Fibroblast of lung (primary cell): Measurements from ENCODE around the gene SPNS3. TPM values are rescaled to one million over a fixed set of nuclear protein-coding genes. Genes with fewer than 3 reads are reported as not detected.

Source experiments
- DNase-seq, 2 donors: peaks; one replicate each; pipeline versions ENCODE4 v3.0.0 to v3.0.0-alpha.2; 2010; ENCODE audit warnings: low read depth in 2 of 2
- H2AFZ ChIP-seq: 2 replicates; pipeline ENCODE4 v1.5.1; 2012; ENCODE audit warnings: low read length, control low read depth, inconsistent platforms
- H3K27ac ChIP-seq: 2 replicates; pipeline ENCODE4 v1.5.1; 2011; ENCODE audit warnings: low read length, control low read depth; ENCODE audit not compliant: insufficient read depth
- H3K27me3 ChIP-seq: 2 replicates; pipeline ENCODE4 v1.5.1; 2011; ENCODE audit warnings: mild to moderate bottlenecking, low read length; ENCODE audit not compliant: control insufficient read depth, insufficient read depth
- H3K36me3 ChIP-seq: 2 replicates; pipeline ENCODE4 v1.5.1; 2011; ENCODE audit warnings: low read length; ENCODE audit not compliant: control insufficient read depth, insufficient read depth
- H3K4me1 ChIP-seq: 2 replicates; pipeline ENCODE4 v1.5.1; 2011; ENCODE audit warnings: low read length; ENCODE audit not compliant: control insufficient read depth, insufficient read depth; ENCODE audit errors: extremely low read depth
- H3K4me2 ChIP-seq: 2 replicates; pipeline ENCODE4 v1.5.1; 2011; ENCODE audit warnings: low read length, control low read depth; ENCODE audit not compliant: insufficient read depth; ENCODE audit errors: extremely low read depth
- H3K4me3 ChIP-seq, 4 experiments: fragments of 200-600 bp in 1 of 4; sonication (generic) in 1 of 4; replicated peaks in 1 of 4; 2 replicates each; pipeline ENCODE4 v1.5.1; 2011 to 2016; ENCODE audit warnings: low read length in 4 of 4, low read depth in 3 of 4, mild to moderate bottlenecking in 3 of 4, control low read depth in 2 of 4, inconsistent platforms in 1 of 4, mixed read lengths in 1 of 4; ENCODE audit not compliant: insufficient read depth in 1 of 4; ENCODE audit errors: control extremely low read depth in 1 of 4
- H3K79me2 ChIP-seq: 2 replicates; pipeline ENCODE4 v1.5.1; 2012; ENCODE audit warnings: mild to moderate bottlenecking, low read length, inconsistent platforms; ENCODE audit not compliant: control insufficient read depth, insufficient read depth
- H3K9ac ChIP-seq: 2 replicates; pipeline ENCODE4 v1.5.1; 2011; ENCODE audit warnings: mild to moderate bottlenecking, low read length, control low read depth; ENCODE audit not compliant: insufficient read depth
- H3K9me3 ChIP-seq: 2 replicates; pipeline ENCODE4 v1.5.1; 2012; ENCODE audit warnings: low read depth, low read length; ENCODE audit not compliant: control insufficient read depth, insufficient read depth
- H4K20me1 ChIP-seq: 2 replicates; pipeline ENCODE4 v1.5.1; 2011; ENCODE audit warnings: low read length; ENCODE audit not compliant: control insufficient read depth, insufficient read depth; ENCODE audit errors: extremely low read depth
- CTCF ChIP-seq, 2 donors: IDR thresholded peaks in 1 of 2; conservative IDR thresholded peaks in 1 of 2; 1 replicate in 1 of 2; 2 replicates in 1 of 2; pipeline ENCODE4 v1.5.1; 2011 to 2012; ENCODE audit warnings: low read length in 2 of 2, control low read depth in 1 of 2, inconsistent platforms in 1 of 2, low read depth in 1 of 2, mild to moderate bottlenecking in 1 of 2
- EZH2 ChIP-seq: IDR thresholded peaks from 2 replicates; pipeline ENCODE4 v1.5.1; 2012; ENCODE audit warnings: low read length, control low read depth, mild to moderate bottlenecking; ENCODE audit errors: missing control alignments
- polyA plus RNA-seq, 2 donors: library from polyadenylated mRNA; depleted of rRNA in 1 of 2; stranded (reverse) in 1 of 2; unstranded in 1 of 2; fragments of >200 nt; gene quantifications; 2 replicates each; pipeline ENCODE4 v1.2.1, GENCODE V29; 2011 to 2012; ENCODE audit warnings: missing spikeins in 1 of 2
- total RNA-seq: library from RNA; depleted of rRNA; stranded (reverse); fragments of >200 nt; gene quantifications from 2 replicates; pipeline ENCODE4 v1.2.1, GENCODE V29; 2014

SPNS3 gene
- total and polyA plus RNA-seq, 2 donors (not counting 1 experiment from before 2014, with no cell fraction given) = not detected

GRCh38 chr17:4476017-4476416 is 42.3 kb downstream of the SPNS3 start:
- Histone ChIP-seq H3K4me3 (no peak overlapping the region), H3K9ac (no peak overlapping the region), H2AFZ (no peak overlapping the region), H3K27me3 (no peaks in the 10 kb centered on the region), H4K20me1 (no peaks in the 10 kb centered on the region), H3K4me1 (no peaks in the 10 kb centered on the region), H3K9me3 (no peaks in the 10 kb centered on the region), H3K27ac (no peak overlapping the region), H3K36me3 (no peaks in the 10 kb centered on the region), H3K79me2 (no peaks in the 10 kb centered on the region), H3K4me2 (no peak overlapping the region)
- DNase-seq = no peak
- TF ChIP-seq CTCF (conservative IDR thresholded peaks at IDR 0.05 in 1 of 2, IDR thresholded peaks at IDR 0.05 in 1 of 2; ENCODE audit: low read depth in 1 of 2, low read length in 2 of 2) (no peak), EZH2 (no peak)

DNA sequence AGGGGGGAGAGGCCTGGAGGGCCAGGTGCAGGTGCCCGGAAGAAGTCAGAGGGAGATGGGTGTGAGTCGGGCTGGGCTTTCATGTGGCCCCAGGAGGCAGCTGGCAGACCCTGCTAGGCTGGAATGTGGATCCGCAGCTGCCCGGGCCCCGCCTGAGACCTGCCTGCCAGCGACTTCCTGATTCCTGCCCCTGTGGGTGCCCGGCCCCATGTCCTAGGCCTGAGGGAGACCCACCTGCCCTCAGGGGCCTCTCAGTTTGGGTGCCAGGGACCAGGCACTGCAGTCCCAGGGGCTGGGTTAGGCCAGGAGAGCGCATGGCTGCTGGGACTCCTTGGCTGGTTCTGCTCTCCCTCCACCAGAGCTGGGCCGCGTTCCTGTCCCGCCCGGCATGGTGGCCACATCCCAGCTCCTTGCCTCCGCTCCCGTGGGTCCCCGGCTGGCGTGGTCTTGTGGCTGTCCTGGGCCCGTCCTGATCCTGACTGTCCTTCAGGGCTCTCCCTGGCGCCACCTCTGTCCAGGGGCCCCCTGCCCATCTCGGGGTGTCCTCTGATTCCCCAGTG is 42.9 kb downstream of the SPNS3 start:
- no peaks in the 10 kb centered on the region for H3K9me3 ChIP-seq
- H3K4me1 ChIP-seq = no peaks in the 10 kb centered on the region
- no peaks in the 10 kb centered on the region for H3K27me3 ChIP-seq
- no peak for DNase-seq
- no peak overlapping the region for H3K4me3 ChIP-seq
- H3K36me3 ChIP-seq = no peaks in the 10 kb centered on the region
- H4K20me1 ChIP-seq = no peaks in the 10 kb centered on the region
- no peak overlapping the region for H3K27ac ChIP-seq
- H2AFZ ChIP-seq = no peak overlapping the region
- no peak overlapping the region for H3K9ac ChIP-seq
- TF ChIP-seq EZH2 = no peak
- no peak for TF ChIP-seq CTCF (conservative IDR thresholded peaks at IDR 0.05 in 1 of 2, IDR thresholded peaks at IDR 0.05 in 1 of 2; ENCODE audit: low read depth in 1 of 2, low read length in 2 of 2)
- H3K79me2 ChIP-seq = no peaks in the 10 kb centered on the region
- H3K4me2 ChIP-seq = no peak overlapping the region

DNA sequence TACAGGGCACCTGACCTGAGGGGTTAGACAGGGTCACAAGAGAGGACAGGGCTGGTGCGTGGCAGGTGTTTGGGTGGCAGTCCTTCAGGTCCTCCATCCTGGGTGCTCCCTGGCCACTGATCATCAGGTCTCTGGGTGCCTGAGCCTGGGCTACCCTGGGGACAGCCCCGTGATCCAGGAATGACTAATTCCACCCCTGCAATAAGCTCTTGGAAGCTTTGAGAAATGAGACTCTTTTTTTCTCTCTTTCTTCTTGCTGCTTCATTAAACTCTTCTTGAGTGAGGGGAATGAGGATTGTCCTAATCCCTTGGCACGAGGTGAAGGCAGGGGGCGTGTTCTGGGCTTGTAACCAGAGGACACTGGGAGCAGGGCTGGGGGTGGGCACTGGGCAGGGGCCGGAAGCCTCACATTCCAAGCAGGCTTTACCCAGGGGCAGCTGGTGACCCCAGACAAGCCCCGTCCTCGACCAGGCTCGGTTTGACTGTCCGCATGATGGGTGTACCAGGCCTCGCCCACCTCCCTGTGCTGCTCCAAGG is 43.6 kb downstream of the SPNS3 start:
- no peak overlapping the region for H3K4me3 ChIP-seq
- no peaks in the 10 kb centered on the region for H3K79me2 ChIP-seq
- H3K4me2 ChIP-seq = no peak overlapping the region
- DNase-seq = peak in 1 of 2 donors; percentile 6
- no peak overlapping the region for H3K9ac ChIP-seq
- no peaks in the 10 kb centered on the region for H4K20me1 ChIP-seq
- H3K4me1 ChIP-seq = no peaks in the 10 kb centered on the region
- H3K27me3 ChIP-seq = no peaks in the 10 kb centered on the region
- TF ChIP-seq EZH2 = no peak
- no peak for TF ChIP-seq CTCF (conservative IDR thresholded peaks at IDR 0.05 in 1 of 2, IDR thresholded peaks at IDR 0.05 in 1 of 2; ENCODE audit: low read depth in 1 of 2, low read length in 2 of 2)
- H3K36me3 ChIP-seq = no peaks in the 10 kb centered on the region
- no peak overlapping the region for H2AFZ ChIP-seq
- no peaks in the 10 kb centered on the region for H3K9me3 ChIP-seq
- no peak overlapping the region for H3K27ac ChIP-seq
